Lower leg skin (tissue), 4 donors: ENCODE data around the gene CBFA2T3. TPM values are rescaled to one million over a fixed set of nuclear protein-coding genes. Genes with fewer than 3 reads are reported as not detected.

Source experiments
- DNase-seq, 2 donors: peaks; one replicate each; pipeline ENCODE4 v3.0.0-alpha.2; 2019; ENCODE audit warnings: low spot score in 2 of 2
- H3K4me3 ChIP-seq: fragments of 200-600 bp; sonication (generic); 2 replicates; pipeline ENCODE4 v1.5.1; 2017; ENCODE audit warnings: mild to moderate bottlenecking, low read depth; ENCODE audit not compliant: poor library complexity, severe bottlenecking
- POLR2A ChIP-seq, 2 donors: fragments of 450-650 bp; IDR thresholded peaks; one replicate each; pipeline ENCODE4 v1.6.1; 2016 to 2017; ENCODE audit warnings: antibody characterized with exemption in 2 of 2, mild to moderate bottlenecking in 1 of 2, moderate library complexity in 1 of 2
- WGBS, 2 donors: methylation state at CpG; one replicate each; pipeline ENCODE4 v1.1.5; 2018; 5-methylcytosine and 5-hydroxymethylcytosine counted together
- intact Hi-C: fragments of 100-400 bp; cut with DNase I; formaldehyde crosslinking; loops from one replicate; pipeline ENCODE4 v1.15.0; 2023; ENCODE audit warnings: low total_unique reads
- total RNA-seq, 4 donors: library from RNA; depleted of rRNA; stranded (reverse); fragments of >200 nt; gene quantifications; one replicate each; pipeline ENCODE4 v1.1.0, GENCODE V29; 2016
- TF ChIP-seq, protein P1 (sequence below), 3 donors: fragments of 450-650 bp; IDR thresholded peaks; one replicate each; pipeline ENCODE4 v1.5.1; 2016; ENCODE audit warnings: antibody characterized with exemption in 3 of 3, mild to moderate bottlenecking in 3 of 3, moderate library complexity in 2 of 3

The CBFA2T3 gene
- total RNA-seq, 4 donors from 2014 or later: 0.93 to 4.4 (median 2.9) TPM

DNA sequence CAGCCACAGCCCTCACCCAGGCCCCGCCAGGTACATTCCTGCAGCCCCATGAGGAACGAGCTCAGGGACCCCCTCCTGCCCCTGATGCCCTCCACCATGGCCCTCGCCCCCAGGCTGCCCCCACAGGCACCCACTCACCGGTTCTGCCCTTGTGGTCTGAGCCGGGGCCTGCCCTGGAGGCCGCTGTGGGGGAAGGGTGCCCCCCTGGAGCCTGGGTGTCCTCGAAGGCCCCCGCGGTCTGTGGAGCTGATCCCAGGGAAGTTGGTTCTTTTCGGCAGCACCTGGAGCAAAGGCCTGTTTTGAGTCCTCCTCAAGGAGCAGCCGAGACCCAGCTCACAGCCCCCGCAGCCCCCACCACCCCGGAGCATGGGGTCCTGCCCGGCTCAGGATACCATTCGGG lies 112.9 kb downstream of the CBFA2T3 start:
- TF ChIP-seq, protein P1, sequence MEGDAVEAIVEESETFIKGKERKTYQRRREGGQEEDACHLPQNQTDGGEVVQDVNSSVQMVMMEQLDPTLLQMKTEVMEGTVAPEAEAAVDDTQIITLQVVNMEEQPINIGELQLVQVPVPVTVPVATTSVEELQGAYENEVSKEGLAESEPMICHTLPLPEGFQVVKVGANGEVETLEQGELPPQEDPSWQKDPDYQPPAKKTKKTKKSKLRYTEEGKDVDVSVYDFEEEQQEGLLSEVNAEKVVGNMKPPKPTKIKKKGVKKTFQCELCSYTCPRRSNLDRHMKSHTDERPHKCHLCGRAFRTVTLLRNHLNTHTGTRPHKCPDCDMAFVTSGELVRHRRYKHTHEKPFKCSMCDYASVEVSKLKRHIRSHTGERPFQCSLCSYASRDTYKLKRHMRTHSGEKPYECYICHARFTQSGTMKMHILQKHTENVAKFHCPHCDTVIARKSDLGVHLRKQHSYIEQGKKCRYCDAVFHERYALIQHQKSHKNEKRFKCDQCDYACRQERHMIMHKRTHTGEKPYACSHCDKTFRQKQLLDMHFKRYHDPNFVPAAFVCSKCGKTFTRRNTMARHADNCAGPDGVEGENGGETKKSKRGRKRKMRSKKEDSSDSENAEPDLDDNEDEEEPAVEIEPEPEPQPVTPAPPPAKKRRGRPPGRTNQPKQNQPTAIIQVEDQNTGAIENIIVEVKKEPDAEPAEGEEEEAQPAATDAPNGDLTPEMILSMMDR (IDR thresholded peaks at IDR 0.05): no peak
- TF ChIP-seq POLR2A (IDR thresholded peaks at IDR 0.05): no peak
- WGBS, 2 donors: 73 to 95% methylated on average over 8 to 10 of the region's 15 CpGs
- intact Hi-C loops: no loop called here
- H3K4me3 ChIP-seq: no peak overlapping the region
- DNase-seq: no peak

- intact Hi-C loops: no loop called here
- no peak for DNase-seq
- 79 to 83% methylated on average over 13 of the region's 13 CpGs for WGBS, 2 donors
- no peak overlapping the region for H3K4me3 ChIP-seq
- no peak for TF ChIP-seq POLR2A (IDR thresholded peaks at IDR 0.05)
- TF ChIP-seq, protein P1 (IDR thresholded peaks at IDR 0.05): no peak
Observed at GRCh38 chr16:88863426-88863825, 113.6 kb downstream of the CBFA2T3 start.

DNA sequence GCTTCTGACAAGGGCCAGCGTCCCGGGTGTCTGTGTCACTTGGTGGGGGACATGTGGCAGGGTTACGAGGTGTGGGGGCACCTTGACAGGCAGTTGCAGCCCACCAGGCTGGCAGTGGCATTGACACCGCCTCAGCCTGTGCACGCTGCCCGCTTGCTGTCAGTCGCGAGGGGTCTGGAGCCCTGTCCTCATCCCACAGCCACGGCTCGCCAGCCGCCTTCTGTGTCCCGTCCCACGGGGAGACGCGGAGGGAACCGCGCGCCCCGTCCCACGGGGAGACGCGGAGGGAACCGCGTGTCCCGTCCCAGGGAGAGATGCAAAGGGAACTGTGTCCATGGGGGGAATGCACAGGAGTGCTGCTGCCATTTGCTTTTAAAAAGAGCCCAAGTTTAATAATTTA lies 114.0 kb downstream of the CBFA2T3 start:
- no peak overlapping the region for H3K4me3 ChIP-seq
- WGBS, 2 donors: 90 to 92% methylated on average over 25 of the region's 25 CpGs
- TF ChIP-seq, protein P1 (IDR thresholded peaks at IDR 0.05): no peak
- TF ChIP-seq POLR2A (IDR thresholded peaks at IDR 0.05): no peak
- no peak for DNase-seq
- intact Hi-C loops: no loop called here

DNA sequence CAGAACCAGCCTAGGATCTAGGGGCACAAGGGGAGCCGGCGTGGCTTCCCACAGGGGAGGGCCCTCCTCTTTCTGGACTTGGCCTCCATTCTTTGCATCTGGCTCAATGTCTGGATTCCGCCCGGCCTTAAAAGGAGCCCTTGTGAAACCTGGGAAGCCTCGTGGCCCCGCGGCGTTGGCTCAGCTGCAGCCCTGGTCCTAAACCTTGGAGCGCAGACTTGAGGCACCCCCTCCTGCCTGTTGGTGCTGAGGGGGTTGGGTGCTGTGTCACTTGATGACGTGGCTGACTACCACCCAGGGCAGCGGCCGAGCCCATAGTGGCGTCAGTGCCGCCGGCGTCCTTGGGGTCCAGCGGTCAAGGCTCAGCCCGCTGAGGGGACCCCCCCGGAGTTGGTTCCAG lies 115.6 kb downstream of the CBFA2T3 start:
- no peak for DNase-seq
- WGBS, 2 donors: 98 to 99% methylated on average over 13 to 17 of the region's 19 CpGs
- intact Hi-C loops: no loop called here
- TF ChIP-seq POLR2A (IDR thresholded peaks at IDR 0.05): no peak
- TF ChIP-seq, protein P1 (IDR thresholded peaks at IDR 0.05): no peak
- no peak overlapping the region for H3K4me3 ChIP-seq

DNA sequence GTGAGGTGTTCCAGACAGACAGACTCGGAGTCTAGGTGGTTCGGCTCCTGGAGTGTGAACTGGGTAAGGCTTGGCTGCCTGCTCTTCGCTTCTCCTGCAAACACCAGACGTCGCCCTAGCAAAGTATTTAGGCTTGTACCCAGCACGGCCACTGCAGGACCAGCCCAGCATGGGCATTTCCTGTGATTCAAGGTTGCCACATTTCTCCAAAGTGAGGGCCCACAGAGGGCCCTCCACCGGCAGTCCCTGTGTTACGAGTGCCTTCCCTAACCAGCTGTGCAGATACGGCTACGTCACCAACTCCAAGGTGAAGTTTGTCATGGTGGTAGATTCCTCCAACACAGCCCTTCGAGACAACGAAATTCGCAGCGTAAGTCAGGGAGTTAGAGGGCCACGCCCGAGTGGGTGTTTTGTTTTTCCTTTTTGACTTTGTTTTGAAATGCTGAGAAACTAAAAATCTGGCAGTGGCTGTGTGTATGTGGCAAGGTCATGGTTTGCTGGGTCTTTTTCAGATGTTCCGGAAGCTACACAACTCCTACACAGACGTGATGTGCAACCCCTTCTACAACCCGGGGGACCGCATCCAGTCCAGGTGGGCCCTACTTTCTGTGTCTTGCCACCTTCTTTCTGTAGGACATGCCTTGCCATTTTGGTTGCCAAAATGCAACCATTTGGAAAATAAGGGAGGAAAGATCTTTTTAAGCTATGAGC lies 117.5 kb downstream of the CBFA2T3 start:
- 90 to 92% methylated on average over 20 of the region's 20 CpGs for WGBS, 2 donors
- DNase-seq: no peak
- intact Hi-C loops: loop anchor here (5.0 kb wide), 1 partner anchor 1297 kb away; no protein-coding TSS in a partner anchor
- TF ChIP-seq POLR2A (IDR thresholded peaks at IDR 0.05): no peak
- TF ChIP-seq, protein P1 (IDR thresholded peaks at IDR 0.05): no peak
- H3K4me3 ChIP-seq: no peak overlapping the region
